Astrocyte (in vitro differentiated cells and primary cell): ENCODE measurements around the gene KAT7. TPM values are rescaled to one million over a fixed set of nuclear protein-coding genes. Genes with fewer than 3 reads are reported as not detected.

Experiments
- DNase-seq: peaks from one replicate; pipeline ENCODE4 v3.0.0-alpha.2; 2010; ENCODE audit warnings: low read depth
- FAIRE-seq: peaks from 2 replicates; lab custom pipeline; 2011; peaks lifted over from hg19 to GRCh38; lab: Jason Lieb, UNC
- H2AFZ ChIP-seq: 2 replicates; pipeline ENCODE4 v1.6.0; 2012; ENCODE audit warnings: low read depth, low read length, inconsistent platforms
- H3K27ac ChIP-seq: 2 replicates; pipeline ENCODE4 v1.5.1; 2011; ENCODE audit warnings: low read depth, low read length, inconsistent platforms
- H3K27me3 ChIP-seq: 2 replicates; pipeline ENCODE4 v1.6.0; 2011; ENCODE audit warnings: low read length, inconsistent platforms; ENCODE audit not compliant: insufficient read depth
- H3K36me3 ChIP-seq: 2 replicates; pipeline ENCODE4 v1.5.1; 2011; ENCODE audit warnings: low read length, inconsistent platforms; ENCODE audit not compliant: insufficient read depth
- H3K4me1 ChIP-seq: 2 replicates; pipeline ENCODE4 v1.5.1; 2011; ENCODE audit warnings: low read length, inconsistent platforms; ENCODE audit not compliant: insufficient read depth
- H3K4me2 ChIP-seq: 2 replicates; pipeline ENCODE4 v1.6.0; 2012; ENCODE audit warnings: low read length, inconsistent platforms
- H3K4me3 ChIP-seq: 2 replicates; pipeline ENCODE4 v1.5.1; 2011; ENCODE audit warnings: low read depth, mild to moderate bottlenecking, low read length, inconsistent platforms; ENCODE audit not compliant: insufficient read depth
- H3K79me2 ChIP-seq: 2 replicates; pipeline ENCODE4 v1.6.0; 2012; ENCODE audit warnings: mild to moderate bottlenecking, low read length, inconsistent platforms; ENCODE audit not compliant: insufficient read depth
- H3K9ac ChIP-seq: 2 replicates; pipeline ENCODE4 v1.6.0; 2012; ENCODE audit warnings: mild to moderate bottlenecking, low read length, inconsistent platforms
- H3K9me3 ChIP-seq: 2 replicates; pipeline ENCODE4 v1.5.1; 2012; ENCODE audit warnings: low read depth, mild to moderate bottlenecking, low read length, inconsistent platforms; ENCODE audit not compliant: insufficient read depth
- H4K20me1 ChIP-seq: 2 replicates; pipeline ENCODE4 v1.6.0; 2012; ENCODE audit warnings: low read length, inconsistent platforms; ENCODE audit not compliant: insufficient read depth
- H3K27ac Mint-ChIP-seq: one replicate; pipeline ENCODE4 v1.8.0; 2021; ENCODE audit warnings: mild to moderate bottlenecking, mixed read lengths; ENCODE audit not compliant: unreplicated experiment
- H3K27me3 Mint-ChIP-seq: one replicate; pipeline ENCODE4 v1.8.0; 2021; ENCODE audit warnings: low read depth, mixed read lengths; ENCODE audit not compliant: unreplicated experiment
- H3K36me3 Mint-ChIP-seq: one replicate; pipeline ENCODE4 v1.8.0; 2021; ENCODE audit warnings: low read depth, mixed read lengths; ENCODE audit not compliant: unreplicated experiment
- H3K4me1 Mint-ChIP-seq: one replicate; pipeline ENCODE4 v1.8.0; 2021; ENCODE audit warnings: low read depth, mixed read lengths; ENCODE audit not compliant: unreplicated experiment
- H3K4me3 Mint-ChIP-seq: one replicate; pipeline ENCODE4 v1.8.0; 2021; ENCODE audit warnings: mild to moderate bottlenecking, moderate library complexity, mixed read lengths; ENCODE audit not compliant: unreplicated experiment
- H3K9me3 Mint-ChIP-seq: one replicate; pipeline ENCODE4 v1.8.0; 2021; ENCODE audit warnings: mild to moderate bottlenecking, mixed read lengths; ENCODE audit not compliant: unreplicated experiment
- CTCF ChIP-seq: IDR thresholded peaks from 2 replicates; pipeline ENCODE4 v1.5.1; 2011; ENCODE audit warnings: low read depth, mild to moderate bottlenecking, inconsistent platforms, low read length, moderate library complexity; ENCODE audit not compliant: insufficient read depth
- EZH2 ChIP-seq: IDR thresholded peaks from 2 replicates; pipeline ENCODE4 v1.6.1; 2012; ENCODE audit warnings: mild to moderate bottlenecking, low read length, inconsistent platforms; ENCODE audit not compliant: insufficient read depth
- total RNA-seq: library from RNA; stranded (reverse); gene quantifications from 2 replicates; pipeline ENCODE4 v1.2.1, GENCODE V29; 2021

KAT7 gene
- total RNA-seq, 1 donor from 2014 or later: 42.0 TPM

- H3K27ac Mint-ChIP-seq: peak overlapping the region; percentile 66
- FAIRE-seq: no peak
- TF ChIP-seq EZH2 (no peak), CTCF (no peak)
Measured at GRCh38 chr17:49869038-49869374, 80.5 kb downstream of the KAT7 start.

GRCh38 chr17:49870298-49870697 is 81.8 kb downstream of the KAT7 start:
- peaks cover 38% of the 10 kb centered on the region for H3K27me3 Mint-ChIP-seq
- peak overlapping the region; percentile 16 for H3K27ac Mint-ChIP-seq

More at GRCh38 chr17:49869038-49869374, 80.5 kb downstream of the KAT7 start:
- H3K4me1 ChIP-seq: no peaks in the 10 kb centered on the region
- no peaks in the 10 kb centered on the region for H4K20me1 ChIP-seq
- H3K27ac ChIP-seq: no peak overlapping the region
- H3K4me2 ChIP-seq: no peak overlapping the region
- peaks cover 15% of the 10 kb centered on the region for H3K4me1 Mint-ChIP-seq
- no peak overlapping the region for H3K4me3 ChIP-seq
- H3K9ac ChIP-seq: no peak overlapping the region
- no peak overlapping the region for H3K4me3 Mint-ChIP-seq
- peaks cover 1% of the 10 kb centered on the region for H3K36me3 Mint-ChIP-seq
- H3K9me3 Mint-ChIP-seq: peaks cover 1% of the 10 kb centered on the region
- peaks cover 31% of the 10 kb centered on the region for H3K27me3 Mint-ChIP-seq
- no peak for DNase-seq
- no peaks in the 10 kb centered on the region for H3K36me3 ChIP-seq
- H3K79me2 ChIP-seq: no peaks in the 10 kb centered on the region
- no peaks in the 10 kb centered on the region for H3K9me3 ChIP-seq
- peaks cover 7% of the 10 kb centered on the region for H3K27me3 ChIP-seq
- no peak overlapping the region for H2AFZ ChIP-seq

More at GRCh38 chr17:49870298-49870697, 81.8 kb downstream of the KAT7 start:
- peaks cover 1% of the 10 kb centered on the region for H3K9me3 Mint-ChIP-seq
- no peak overlapping the region for H3K4me3 Mint-ChIP-seq
- H4K20me1 ChIP-seq: no peaks in the 10 kb centered on the region
- no peak overlapping the region for H3K9ac ChIP-seq
- peaks cover 16% of the 10 kb centered on the region for H3K4me1 Mint-ChIP-seq
- no peak overlapping the region for H3K4me3 ChIP-seq
- no peak overlapping the region for H3K27ac ChIP-seq
- H3K36me3 ChIP-seq: no peaks in the 10 kb centered on the region
- H3K79me2 ChIP-seq: no peaks in the 10 kb centered on the region
- peaks cover 1% of the 10 kb centered on the region for H3K36me3 Mint-ChIP-seq
- no peak overlapping the region for H3K4me2 ChIP-seq
- peaks cover 10% of the 10 kb centered on the region for H3K27me3 ChIP-seq
- H2AFZ ChIP-seq: no peak overlapping the region
- DNase-seq: no peak
- TF ChIP-seq EZH2: no peak
- TF ChIP-seq CTCF: no peak
- FAIRE-seq: no peak
- H3K9me3 ChIP-seq: no peaks in the 10 kb centered on the region
- H3K4me1 ChIP-seq: no peaks in the 10 kb centered on the region
